ENCODE data around the gene BAIAP2. TPM values are rescaled to one million over a fixed set of nuclear protein-coding genes. Genes with fewer than 3 reads are reported as not detected.

Gene BAIAP2
- total RNA-seq, 1 donor from 2014 or later = 51.4 TPM

DNA sequence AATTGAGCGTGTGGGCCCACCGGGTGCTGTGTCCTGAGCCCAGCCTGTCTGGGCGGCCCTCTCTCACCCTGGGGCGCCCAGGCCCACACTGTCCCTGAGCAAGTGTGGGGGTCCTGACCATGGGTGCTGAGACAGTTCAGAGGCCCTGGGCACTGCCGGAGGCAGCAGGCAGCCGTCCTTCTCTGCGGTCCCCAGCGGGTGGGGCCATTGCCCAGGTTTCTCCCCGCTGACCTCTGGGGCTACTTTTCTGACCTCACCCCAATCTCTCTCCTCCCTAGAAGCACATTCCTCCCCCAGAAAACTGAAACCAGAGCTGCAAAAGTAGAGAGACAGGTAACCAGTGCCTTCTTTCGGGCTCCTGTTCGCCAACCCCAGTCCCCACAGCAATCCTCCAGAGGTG lies 94.3 kb downstream of the BAIAP2 start:
- H3K36me3 ChIP-seq (ENCODE audit: insufficient read depth, low read length) = no peaks in the 10 kb centered on the region
- Mint-ChIP-seq H3K4me1 (ENCODE audit: low read depth, unreplicated experiment) (no peaks in the 10 kb centered on the region), H3K4me3 (ENCODE audit: unreplicated experiment) (no peak overlapping the region), H3K36me3 (ENCODE audit: low read depth, unreplicated experiment) (no peaks in the 10 kb centered on the region), H3K27ac (ENCODE audit: unreplicated experiment) (no peak overlapping the region), H3K9me3 (ENCODE audit: unreplicated experiment) (no peaks in the 10 kb centered on the region), H3K27me3 (ENCODE audit: low read depth, unreplicated experiment) (peaks cover 3% of the 10 kb centered on the region)
- TF ChIP-seq EZH2 (IDR thresholded peaks at IDR 0.05; ENCODE audit: insufficient read depth, low read length) = no peak
- TF ChIP-seq, protein P1, sequence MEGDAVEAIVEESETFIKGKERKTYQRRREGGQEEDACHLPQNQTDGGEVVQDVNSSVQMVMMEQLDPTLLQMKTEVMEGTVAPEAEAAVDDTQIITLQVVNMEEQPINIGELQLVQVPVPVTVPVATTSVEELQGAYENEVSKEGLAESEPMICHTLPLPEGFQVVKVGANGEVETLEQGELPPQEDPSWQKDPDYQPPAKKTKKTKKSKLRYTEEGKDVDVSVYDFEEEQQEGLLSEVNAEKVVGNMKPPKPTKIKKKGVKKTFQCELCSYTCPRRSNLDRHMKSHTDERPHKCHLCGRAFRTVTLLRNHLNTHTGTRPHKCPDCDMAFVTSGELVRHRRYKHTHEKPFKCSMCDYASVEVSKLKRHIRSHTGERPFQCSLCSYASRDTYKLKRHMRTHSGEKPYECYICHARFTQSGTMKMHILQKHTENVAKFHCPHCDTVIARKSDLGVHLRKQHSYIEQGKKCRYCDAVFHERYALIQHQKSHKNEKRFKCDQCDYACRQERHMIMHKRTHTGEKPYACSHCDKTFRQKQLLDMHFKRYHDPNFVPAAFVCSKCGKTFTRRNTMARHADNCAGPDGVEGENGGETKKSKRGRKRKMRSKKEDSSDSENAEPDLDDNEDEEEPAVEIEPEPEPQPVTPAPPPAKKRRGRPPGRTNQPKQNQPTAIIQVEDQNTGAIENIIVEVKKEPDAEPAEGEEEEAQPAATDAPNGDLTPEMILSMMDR (IDR thresholded peaks at IDR 0.05; ENCODE audit: insufficient read depth, low read depth, low read length) = no peak
- no peaks in the 10 kb centered on the region for H3K4me1 ChIP-seq (ENCODE audit: insufficient read depth, low read length)
- H3K4me3 ChIP-seq (ENCODE audit: insufficient read depth, low read depth, low read length) = no peak overlapping the region
- H3K27ac ChIP-seq (ENCODE audit: low read depth, low read length) = no peak overlapping the region
- no peak overlapping the region for H3K9ac ChIP-seq (ENCODE audit: low read length)
- DNase-seq (ENCODE audit: low read depth) = no peak
- H4K20me1 ChIP-seq (ENCODE audit: insufficient read depth, low read length) = no peaks in the 10 kb centered on the region
- no peaks in the 10 kb centered on the region for H3K79me2 ChIP-seq (ENCODE audit: insufficient read depth, low read length)
- no peak overlapping the region for H3K4me2 ChIP-seq (ENCODE audit: low read length)
- no peak overlapping the region for H2AFZ ChIP-seq (ENCODE audit: low read depth, low read length)
- H3K27me3 ChIP-seq (ENCODE audit: insufficient read depth, low read length) = no peaks in the 10 kb centered on the region
- no peak for FAIRE-seq
- H3K9me3 ChIP-seq (ENCODE audit: insufficient read depth, low read depth, low read length) = no peaks in the 10 kb centered on the region

- DNase-seq (ENCODE audit: low read depth) (no peak), FAIRE-seq (no peak)
- no peaks in the 10 kb centered on the region for H3K79me2 ChIP-seq (ENCODE audit: insufficient read depth, low read length)
- H3K27me3 ChIP-seq (ENCODE audit: insufficient read depth, low read length) = no peaks in the 10 kb centered on the region
- no peak overlapping the region for H3K27ac ChIP-seq (ENCODE audit: low read depth, low read length)
- H3K4me2 ChIP-seq (ENCODE audit: low read length) = no peak overlapping the region
- H3K4me1 ChIP-seq (ENCODE audit: insufficient read depth, low read length) = no peaks in the 10 kb centered on the region
- H4K20me1 ChIP-seq (ENCODE audit: insufficient read depth, low read length) = no peaks in the 10 kb centered on the region
- no peak overlapping the region for H3K4me3 ChIP-seq (ENCODE audit: insufficient read depth, low read depth, low read length)
- TF ChIP-seq, protein P1 (IDR thresholded peaks at IDR 0.05; ENCODE audit: insufficient read depth, low read depth, low read length) = no peak
- TF ChIP-seq EZH2 (IDR thresholded peaks at IDR 0.05; ENCODE audit: insufficient read depth, low read length) = no peak
- H3K9ac ChIP-seq (ENCODE audit: low read length) = no peak overlapping the region
- no peaks in the 10 kb centered on the region for H3K27me3 Mint-ChIP-seq (ENCODE audit: low read depth, unreplicated experiment)
- H3K4me3 Mint-ChIP-seq (ENCODE audit: unreplicated experiment) = no peak overlapping the region
- H3K9me3 ChIP-seq (ENCODE audit: insufficient read depth, low read depth, low read length) = no peaks in the 10 kb centered on the region
- H3K36me3 Mint-ChIP-seq (ENCODE audit: low read depth, unreplicated experiment) = no peaks in the 10 kb centered on the region
- no peak overlapping the region for H2AFZ ChIP-seq (ENCODE audit: low read depth, low read length)
- H3K9me3 Mint-ChIP-seq (ENCODE audit: unreplicated experiment) = no peaks in the 10 kb centered on the region
- no peaks in the 10 kb centered on the region for H3K36me3 ChIP-seq (ENCODE audit: insufficient read depth, low read length)
- no peak overlapping the region for H3K27ac Mint-ChIP-seq (ENCODE audit: unreplicated experiment)
- no peaks in the 10 kb centered on the region for H3K4me1 Mint-ChIP-seq (ENCODE audit: low read depth, unreplicated experiment)
Measured at GRCh38 chr17:81129711-81130367, 94.9 kb downstream of the BAIAP2 start.
